Adipocyte (in vitro differentiated cells): ENCODE results near the gene GLIS1.
A peak's percentile ranks its signal among the peaks of the same experiment; 100 is the strongest.

Experiments
- DNase-seq: peaks from one replicate; pipeline ENCODE4 v3.0.0-alpha.2; 2015; ENCODE audit warnings: low read depth
- H3K27me3 ChIP-seq: replicated peaks from 2 replicates; pipeline ENCODE4 v1.7.0; 2013; ENCODE audit warnings: mild to moderate bottlenecking, low read length, moderate library complexity; ENCODE audit not compliant: control insufficient read depth, insufficient read depth
- H3K36me3 ChIP-seq: 2 replicates; pipeline ENCODE4 v1.7.0; 2013; ENCODE audit warnings: low read length, mild to moderate bottlenecking, moderate library complexity; ENCODE audit not compliant: control insufficient read depth, insufficient read depth, severe bottlenecking
- H3K4me1 ChIP-seq: 2 replicates; pipeline ENCODE4 v1.7.0; 2013; ENCODE audit warnings: mild to moderate bottlenecking, low read length, moderate library complexity; ENCODE audit not compliant: control insufficient read depth, insufficient read depth
- H3K4me3 ChIP-seq: 2 replicates; pipeline ENCODE4 v1.7.0; 2013; ENCODE audit warnings: mild to moderate bottlenecking, low read length, moderate library complexity
- H3K9ac ChIP-seq: 2 replicates; pipeline ENCODE4 v1.7.0; 2013; ENCODE audit warnings: mild to moderate bottlenecking, low read length, moderate library complexity
- H3K9me3 ChIP-seq: 2 replicates; pipeline ENCODE4 v1.7.0; 2013; ENCODE audit warnings: mild to moderate bottlenecking, low read length, moderate library complexity; ENCODE audit not compliant: control insufficient read depth

Gene GLIS1

DNA sequence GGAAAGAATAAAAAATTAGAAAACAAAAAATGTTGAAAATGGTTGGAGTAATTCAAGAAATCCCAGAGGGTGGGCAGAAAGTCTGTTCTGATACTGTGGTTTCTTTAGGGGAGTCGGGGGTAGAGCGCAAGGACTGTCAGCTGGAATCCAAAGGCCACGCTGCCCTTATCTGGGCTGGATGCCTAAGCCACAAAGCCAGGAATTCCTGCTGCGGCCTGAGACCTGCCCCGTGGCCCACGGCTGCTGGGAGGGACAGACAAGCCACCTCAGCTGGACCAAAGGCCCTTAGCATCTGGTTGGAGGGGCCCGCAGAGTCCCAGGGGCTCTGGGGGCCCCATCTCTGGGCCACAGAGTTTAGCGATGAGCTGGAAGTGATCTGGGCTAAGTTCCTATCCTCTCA is 219.5 kb downstream of the GLIS1 start:
- Histone ChIP-seq H3K36me3 (no peaks in the 10 kb centered on the region), H3K27me3 (peaks cover 5% of the 10 kb centered on the region), H3K9me3 (no peaks in the 10 kb centered on the region), H3K4me3 (no peak overlapping the region), H3K9ac (no peak overlapping the region), H3K4me1 (peaks cover 6% of the 10 kb centered on the region)
- peak; percentile 42 for DNase-seq

DNA sequence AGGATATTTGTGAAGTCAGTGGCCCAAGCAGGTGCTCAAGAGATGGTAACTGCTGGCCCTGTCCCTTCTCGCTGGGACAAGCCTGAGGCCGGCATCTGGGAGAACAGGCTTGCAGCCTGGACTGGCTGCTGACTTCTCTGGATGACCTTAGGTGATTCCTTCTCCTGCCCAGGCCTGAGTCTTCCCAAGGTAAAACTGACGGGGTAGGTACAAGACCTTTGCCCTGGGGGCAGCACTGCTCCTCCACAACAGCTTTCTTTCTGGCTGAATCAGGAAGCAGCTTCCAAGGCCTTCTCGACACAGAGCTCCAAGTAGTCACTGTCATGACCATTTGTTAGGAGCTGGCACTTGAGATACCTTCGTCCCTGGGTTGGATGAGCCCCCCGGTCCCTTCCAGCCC is 220.2 kb downstream of the GLIS1 start:
- H3K36me3 ChIP-seq, result no peaks in the 10 kb centered on the region
- H3K9me3 ChIP-seq, result no peaks in the 10 kb centered on the region
- peaks cover under 1% of the 10 kb centered on the region for H3K27me3 ChIP-seq
- DNase-seq, result no peak
- no peak overlapping the region for H3K4me3 ChIP-seq
- peaks cover 6% of the 10 kb centered on the region for H3K4me1 ChIP-seq
- H3K9ac ChIP-seq, result no peak overlapping the region

- no peak for DNase-seq
- Histone ChIP-seq H3K4me1 (peaks cover 6% of the 10 kb centered on the region), H3K36me3 (no peaks in the 10 kb centered on the region), H3K9me3 (no peaks in the 10 kb centered on the region), H3K4me3 (no peak overlapping the region), H3K27me3 (no peaks in the 10 kb centered on the region), H3K9ac (no peak overlapping the region)
Measured at GRCh38 chr1:53517821-53518352, 221.1 kb downstream of the GLIS1 start.

DNA sequence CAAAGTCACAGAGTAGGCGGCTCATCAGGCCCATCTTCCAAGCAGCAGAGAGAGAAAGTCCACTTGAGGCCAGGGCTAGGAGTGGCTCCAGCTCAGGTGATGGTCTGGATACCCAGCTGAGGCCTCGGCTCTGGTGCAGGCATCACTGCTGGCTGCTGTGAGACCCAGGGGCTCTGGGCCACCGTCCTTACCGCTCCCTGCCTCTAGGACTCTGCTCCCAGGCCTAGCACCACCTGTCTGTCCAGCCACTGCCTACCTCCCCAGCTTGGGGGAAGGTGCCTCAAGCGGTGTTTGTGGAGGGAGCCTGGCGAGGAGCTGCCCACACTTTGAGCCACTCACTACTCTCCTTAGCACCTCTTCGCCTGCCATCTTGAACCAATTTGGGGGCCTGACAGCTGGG is 221.9 kb downstream of the GLIS1 start:
- DNase-seq, result no peak
- H3K27me3 ChIP-seq, result no peaks in the 10 kb centered on the region
- no peak overlapping the region for H3K4me3 ChIP-seq
- H3K36me3 ChIP-seq, result no peaks in the 10 kb centered on the region
- no peaks in the 10 kb centered on the region for H3K9me3 ChIP-seq
- H3K9ac ChIP-seq, result no peak overlapping the region
- peaks cover 13% of the 10 kb centered on the region for H3K4me1 ChIP-seq

DNA sequence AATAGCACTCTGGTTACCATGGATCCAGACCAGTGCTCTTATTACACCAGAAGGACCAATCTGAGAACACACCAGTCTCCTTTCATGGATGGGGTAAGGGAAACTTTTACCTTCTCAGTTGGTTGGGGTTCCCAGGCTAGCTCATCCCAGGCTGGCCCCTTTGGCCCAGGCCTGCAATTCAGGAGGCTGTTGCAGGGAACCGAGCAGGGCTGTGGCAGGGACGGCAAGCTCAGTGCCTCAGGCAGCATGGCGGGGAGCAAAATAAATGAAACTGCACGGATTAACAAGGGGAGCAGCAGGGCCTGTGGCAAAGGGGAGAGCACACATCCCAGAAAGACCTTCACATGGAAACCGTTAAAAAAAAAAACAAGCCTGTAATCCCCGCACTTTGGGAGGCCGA is 222.8 kb downstream of the GLIS1 start:
- H3K4me1 ChIP-seq, result peaks cover 18% of the 10 kb centered on the region
- H3K9me3 ChIP-seq, result no peaks in the 10 kb centered on the region
- no peak overlapping the region for H3K9ac ChIP-seq
- no peaks in the 10 kb centered on the region for H3K36me3 ChIP-seq
- no peak overlapping the region for H3K4me3 ChIP-seq
- H3K27me3 ChIP-seq, result no peaks in the 10 kb centered on the region
- DNase-seq, result no peak

- no peak for DNase-seq
- H3K36me3 ChIP-seq, result no peaks in the 10 kb centered on the region
- H3K27me3 ChIP-seq, result no peaks in the 10 kb centered on the region
- no peak overlapping the region for H3K4me3 ChIP-seq
- no peaks in the 10 kb centered on the region for H3K9me3 ChIP-seq
- no peak overlapping the region for H3K9ac ChIP-seq
- H3K4me1 ChIP-seq, result peaks cover 13% of the 10 kb centered on the region
Measured at GRCh38 chr1:53514436-53514835, 224.5 kb downstream of the GLIS1 start.

DNA sequence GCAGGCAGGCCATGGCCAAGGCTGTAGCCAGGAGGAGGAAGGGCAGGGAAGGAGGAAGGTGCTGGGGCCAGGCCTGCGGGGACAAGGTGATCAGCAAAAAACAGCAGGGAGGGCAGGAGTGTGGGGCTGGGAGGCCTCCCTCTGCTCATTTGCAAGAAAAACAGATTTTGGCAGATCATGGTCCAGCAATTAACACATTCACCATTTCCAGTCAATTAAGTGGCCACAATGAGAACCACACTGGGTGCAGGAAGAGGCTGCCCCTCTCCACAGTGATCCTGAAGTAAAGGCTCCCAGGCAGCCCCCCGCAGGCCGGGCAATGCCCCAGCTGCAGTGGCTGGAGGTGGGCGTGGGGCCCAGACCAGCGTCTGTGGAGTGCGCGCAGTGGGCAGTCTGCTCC is 225.1 kb downstream of the GLIS1 start:
- Histone ChIP-seq H3K27me3 (no peaks in the 10 kb centered on the region), H3K4me3 (no peak overlapping the region), H3K9ac (no peak overlapping the region), H3K36me3 (no peaks in the 10 kb centered on the region), H3K9me3 (no peaks in the 10 kb centered on the region), H3K4me1 (peaks cover 11% of the 10 kb centered on the region)
- DNase-seq, result no peak

GRCh38 chr1:53512807-53513755 is 225.9 kb downstream of the GLIS1 start:
- H3K4me3 ChIP-seq, result no peak overlapping the region
- no peaks in the 10 kb centered on the region for H3K9me3 ChIP-seq
- H3K36me3 ChIP-seq, result no peaks in the 10 kb centered on the region
- no peak for DNase-seq
- H3K4me1 ChIP-seq, result peaks cover 11% of the 10 kb centered on the region
- H3K9ac ChIP-seq, result no peak overlapping the region
- no peaks in the 10 kb centered on the region for H3K27me3 ChIP-seq

- Histone ChIP-seq H3K36me3 (no peaks in the 10 kb centered on the region), H3K9ac (no peak overlapping the region), H3K4me1 (peaks cover 11% of the 10 kb centered on the region), H3K4me3 (no peak overlapping the region), H3K9me3 (no peaks in the 10 kb centered on the region), H3K27me3 (no peaks in the 10 kb centered on the region)
- peak; percentile 74 for DNase-seq
Measured at GRCh38 chr1:53511933-53512806, 226.8 kb downstream of the GLIS1 start.

GRCh38 chr1:53511323-53511932 is 227.5 kb downstream of the GLIS1 start:
- no peak for DNase-seq
- no peak overlapping the region for H3K4me3 ChIP-seq

GRCh38 chr1:53510215-53510614 is 228.7 kb downstream of the GLIS1 start:
- no peaks in the 10 kb centered on the region for H3K36me3 ChIP-seq
- H3K9me3 ChIP-seq, result no peaks in the 10 kb centered on the region
- H3K27me3 ChIP-seq, result peaks cover 3% of the 10 kb centered on the region
- no peak for DNase-seq
- no peak overlapping the region for H3K9ac ChIP-seq
- H3K4me1 ChIP-seq, result peaks cover 11% of the 10 kb centered on the region
- H3K4me3 ChIP-seq, result no peak overlapping the region

More at GRCh38 chr1:53511323-53511932, 227.5 kb downstream of the GLIS1 start:
- Histone ChIP-seq H3K9me3 (no peaks in the 10 kb centered on the region), H3K9ac (no peak overlapping the region), H3K4me1 (peaks cover 11% of the 10 kb centered on the region), H3K27me3 (no peaks in the 10 kb centered on the region), H3K36me3 (no peaks in the 10 kb centered on the region)
